Right lobe of liver (tissue), 4 donors: ENCODE results near the gene BAG1.

Source experiments
- CTCF ChIP-seq, 4 donors: fragments of 200-600 bp in 3 of 4; fragments of 450-650 bp in 1 of 4; IDR thresholded peaks; one replicate each; pipeline versions ENCODE4 v1.5.1 to v1.8.0; 2016 to 2022; ENCODE audit warnings: antibody characterized with exemption in 4 of 4, mild to moderate bottlenecking in 2 of 4
- POLR2A ChIP-seq: fragments of 450-650 bp; IDR thresholded peaks from one replicate; pipeline ENCODE4 v1.6.1; 2017; ENCODE audit warnings: antibody characterized with exemption, mild to moderate bottlenecking
- donor health status: DM: no; HTN: no; CAD: no.
- donor health status: DM: no; HTN: no; CAD: no.
- donor health status: DM: no; HTN: yes; CAD: no.

GRCh38 chr9:33227741-33228140 is 36.8 kb downstream of the BAG1 start:
- TF ChIP-seq POLR2A = no peak
- no peak for TF ChIP-seq CTCF (IDR thresholded peaks at IDR 0.05)
